Measurements from ENCODE around the gene HDAC4.

The HDAC4 gene

DNA sequence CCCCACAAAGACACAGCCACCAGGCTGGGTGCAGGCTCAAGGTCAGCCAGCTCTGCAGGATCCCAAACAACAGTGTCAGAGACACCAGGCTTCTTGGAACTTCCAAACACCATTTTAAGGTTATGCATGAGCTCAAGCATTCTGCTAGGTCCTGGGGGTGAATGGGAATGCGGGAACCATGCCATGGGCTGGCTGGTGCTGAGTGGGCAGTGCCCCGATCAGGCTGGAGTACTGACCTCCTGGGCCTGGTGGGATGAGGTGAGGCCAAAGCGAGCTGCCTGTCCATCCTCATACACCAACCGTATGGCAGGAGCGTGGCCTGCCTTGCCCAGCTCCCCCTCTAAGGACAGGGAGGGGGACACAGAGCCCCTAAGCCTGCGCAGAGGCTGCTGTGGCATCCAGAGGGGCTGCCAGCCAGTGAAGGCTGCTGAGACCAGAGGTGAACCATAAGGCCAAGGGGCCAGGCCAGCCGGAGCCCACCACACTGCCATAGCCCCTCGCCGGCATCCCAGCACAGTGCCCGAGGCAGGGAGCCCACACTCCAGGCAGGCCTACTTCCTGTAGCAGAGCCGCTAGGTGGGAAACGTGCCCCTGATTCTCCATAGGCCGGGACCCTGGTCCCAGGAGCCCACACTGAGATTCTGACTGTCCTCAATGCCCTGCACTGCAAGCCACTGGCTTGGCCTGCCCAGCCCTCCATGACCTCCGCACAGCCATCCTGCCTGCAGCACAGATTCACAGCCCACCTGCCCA, 135.0 kb downstream of the HDAC4 start:
- DNase-seq (ENCODE audit: low read depth) = no peak

DNA sequence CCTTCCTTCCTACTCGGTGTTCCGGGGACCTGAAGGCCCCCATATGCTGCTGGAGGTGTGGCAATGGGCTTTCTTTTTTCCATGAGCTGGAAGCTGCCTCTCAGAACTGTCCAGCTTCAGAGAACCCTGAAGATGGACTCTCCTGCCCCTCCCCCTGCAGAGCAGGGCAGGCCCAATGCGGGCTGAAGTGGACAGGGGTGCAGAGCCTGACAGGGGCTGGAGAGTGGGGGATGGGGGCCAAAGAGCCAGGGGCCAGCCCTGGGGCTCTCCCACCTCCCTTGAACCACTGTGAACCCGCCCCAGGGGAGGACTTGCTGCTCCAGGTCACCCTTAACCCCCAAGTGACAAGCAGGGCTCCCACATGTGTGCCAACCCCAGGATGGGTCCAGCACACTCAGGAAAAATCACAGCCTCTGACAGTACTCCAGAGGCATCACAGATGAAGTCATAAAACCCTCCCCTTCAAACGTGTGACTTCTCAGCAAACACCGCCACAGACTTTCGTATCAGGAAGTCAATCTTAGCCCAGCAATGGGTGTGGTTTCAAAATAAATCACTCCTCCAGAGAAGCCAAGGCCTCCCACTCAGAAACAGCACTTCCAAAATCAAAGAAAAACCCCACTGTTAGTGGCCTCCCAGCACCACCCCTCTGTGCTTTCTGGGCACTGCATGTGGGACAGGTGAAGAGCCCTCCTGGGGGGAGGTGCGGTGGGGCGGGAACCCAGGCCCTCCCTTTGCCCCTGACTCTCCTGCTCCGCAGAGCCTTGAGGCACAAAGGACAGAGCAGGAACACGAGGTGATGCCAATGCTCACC, 135.8 kb downstream of the HDAC4 start:
- DNase-seq (ENCODE audit: low read depth) = peak; percentile 74

DNA sequence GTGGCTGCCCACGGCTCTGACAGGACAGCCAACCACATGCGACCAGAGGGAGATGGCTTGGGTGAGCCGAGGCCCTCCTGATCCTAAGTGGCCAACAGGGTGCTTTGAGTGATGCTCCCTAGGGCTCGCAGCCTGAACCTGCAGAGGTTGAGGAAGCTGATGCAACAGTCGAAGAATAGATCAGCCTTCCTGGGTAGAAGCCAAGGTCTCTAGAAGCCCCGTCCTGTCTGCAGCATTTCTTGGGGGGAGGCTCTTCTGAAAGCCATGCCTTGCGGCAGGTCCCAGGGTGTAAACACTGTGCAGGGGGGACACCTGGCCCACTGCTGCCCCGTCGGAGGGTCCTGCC, 136.4 kb downstream of the HDAC4 start:
- peak; percentile 67 for DNase-seq (ENCODE audit: low read depth)

GRCh38 chr2:239263669-239264491, 136.9 kb downstream of the HDAC4 start:
- DNase-seq (ENCODE audit: low read depth) = no peak

- no peak for DNase-seq (ENCODE audit: low read depth)
Observed at GRCh38 chr2:239263231-239263630, 137.6 kb downstream of the HDAC4 start.

GRCh38 chr2:239262484-239263230, 138.2 kb downstream of the HDAC4 start:
- no peak for DNase-seq (ENCODE audit: low read depth)

- DNase-seq (ENCODE audit: low read depth) = no peak
Observed at GRCh38 chr2:239261796-239262483, 138.9 kb downstream of the HDAC4 start.

DNA sequence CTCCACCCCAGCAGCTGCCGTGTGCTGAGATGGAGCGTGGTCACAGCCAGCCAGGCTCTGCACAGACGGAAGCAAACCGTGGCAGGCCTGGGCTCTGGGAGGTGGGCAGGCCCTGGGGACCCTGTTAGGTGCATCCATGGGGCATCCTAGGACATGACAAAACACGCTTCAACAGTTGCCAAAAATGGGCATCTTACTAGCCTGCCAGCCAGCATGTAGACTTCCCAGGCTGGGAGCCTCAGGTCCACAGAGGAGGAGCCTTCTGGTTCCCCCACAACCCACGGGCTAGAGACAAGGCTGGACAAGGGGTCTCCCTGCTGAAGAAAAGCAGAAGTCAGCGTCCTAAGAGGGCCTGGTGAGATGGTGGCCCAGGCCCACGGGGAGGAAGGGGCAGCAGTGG, 139.5 kb downstream of the HDAC4 start:
- no peak for DNase-seq (ENCODE audit: low read depth)

GRCh38 chr2:239260546-239261327, 140.1 kb downstream of the HDAC4 start:
- DNase-seq (ENCODE audit: low read depth) = no peak

GRCh38 chr2:239259603-239260298, 141.1 kb downstream of the HDAC4 start:
- DNase-seq (ENCODE audit: low read depth) = peak; percentile 33

DNA sequence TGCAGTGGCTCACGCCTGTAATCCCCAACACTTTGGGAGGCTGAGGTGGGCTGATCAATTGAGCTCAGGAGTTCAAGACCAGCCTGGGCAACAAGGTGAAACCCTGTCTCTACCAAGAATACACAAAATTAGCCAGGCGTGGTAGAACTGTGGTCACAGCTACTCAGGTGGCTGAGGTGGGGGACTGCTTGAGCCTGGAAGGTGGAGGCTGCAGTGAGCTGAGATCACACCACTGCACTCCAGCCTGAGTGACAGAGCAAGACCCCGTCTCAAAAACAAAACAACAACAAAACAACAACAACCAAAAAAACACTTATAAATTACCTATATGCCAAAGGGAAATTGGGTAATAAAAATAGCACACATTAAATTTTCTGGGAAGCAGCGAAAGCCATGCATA, 141.6 kb downstream of the HDAC4 start:
- no peak for DNase-seq (ENCODE audit: low read depth)

- no peak for DNase-seq (ENCODE audit: low read depth)
Observed at GRCh38 chr2:239258248-239258647, 142.6 kb downstream of the HDAC4 start.

DNA sequence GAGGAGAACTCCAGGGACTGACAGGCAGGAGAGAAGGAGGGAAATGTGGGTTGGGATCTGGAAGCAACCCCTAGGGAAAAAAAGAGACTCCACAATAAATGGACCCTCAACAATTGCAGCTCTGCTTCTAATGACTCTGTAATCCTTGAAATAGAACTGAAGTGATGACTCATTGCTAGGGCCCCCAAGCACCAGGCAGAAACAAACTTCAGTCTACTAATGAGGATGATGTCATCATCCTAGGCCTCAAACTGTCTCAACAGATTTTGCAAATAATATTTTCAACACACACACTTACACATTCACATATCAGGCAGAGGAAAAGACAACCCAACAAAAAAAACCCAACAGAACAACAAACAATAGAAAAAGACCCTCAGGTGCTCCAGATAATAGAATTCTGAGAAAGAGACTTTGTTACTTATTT, 143.3 kb downstream of the HDAC4 start:
- DNase-seq (ENCODE audit: low read depth) = peak; percentile 96

DNA sequence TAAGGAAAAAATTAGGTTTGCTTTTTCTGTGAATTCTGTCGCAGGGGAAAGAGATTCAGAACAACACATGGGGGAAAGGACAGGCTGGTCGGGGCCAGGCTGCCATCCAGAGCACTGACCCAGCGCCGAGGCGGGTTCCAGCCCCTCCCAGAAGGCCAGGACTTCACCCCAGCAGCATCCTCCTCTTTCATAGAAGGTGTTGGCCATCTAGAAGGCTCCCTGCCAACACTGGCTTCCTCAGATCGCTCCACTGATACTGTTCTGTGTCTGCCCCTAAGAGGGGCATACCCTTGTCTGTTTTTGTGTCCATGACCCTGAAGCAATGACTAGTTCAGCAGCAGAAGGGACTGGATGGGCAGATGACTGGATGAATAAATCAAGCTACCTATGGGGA, 144.5 kb downstream of the HDAC4 start:
- DNase-seq (ENCODE audit: low read depth) = no peak

- DNase-seq (ENCODE audit: low read depth) = no peak
Observed at GRCh38 chr2:239255628-239256349, 145.0 kb downstream of the HDAC4 start.

DNA sequence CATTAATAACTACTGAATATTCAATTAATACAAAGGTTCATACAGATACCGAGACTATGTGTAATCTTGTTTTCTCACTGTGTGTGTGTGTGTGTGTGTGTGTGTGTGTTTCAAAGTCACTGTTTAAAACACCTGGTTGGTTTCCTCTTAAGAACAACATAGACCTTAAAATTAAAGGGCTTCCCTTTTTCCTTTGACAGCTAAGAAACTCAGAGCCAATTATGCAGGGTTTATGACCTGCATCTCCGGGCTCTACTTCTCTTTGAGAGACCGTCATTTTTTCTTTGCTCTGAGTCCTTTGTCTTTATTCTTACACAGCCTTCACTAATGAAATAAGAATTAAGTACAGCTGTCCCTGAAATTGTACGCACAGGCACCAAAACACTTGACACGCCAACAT, 145.6 kb downstream of the HDAC4 start:
- no peak for DNase-seq (ENCODE audit: low read depth)

GRCh38 chr2:239253701-239254436, 147.0 kb downstream of the HDAC4 start:
- DNase-seq (ENCODE audit: low read depth) = no peak

GRCh38 chr2:239253264-239253663, 147.6 kb downstream of the HDAC4 start:
- DNase-seq (ENCODE audit: low read depth) = no peak

Measured in amniotic epithelial cell (primary cell).